GM19372 (cell line): ENCODE data around the gene NET1.

Experiments
- ATAC-seq: cut with Tn5 transposase; IDR thresholded peaks from one replicate; pipeline ENCODE4 v1.9.1; 2021; ENCODE audit warnings: mild to moderate bottlenecking, low read depth, moderate library complexity; ENCODE audit not compliant: unreplicated experiment

NET1 gene

GRCh38 chr10:5497948-5498730 lies 85.8 kb downstream of the NET1 start:
- ATAC-seq = no peak

- no peak for ATAC-seq
These were observed 86.6 kb downstream of the NET1 start for GRCh38 chr10:5498791-5499492.

- ATAC-seq = no peak
These were observed 87.3 kb downstream of the NET1 start, which contains the start of gene CALML5 for GRCh38 chr10:5499493-5500140. TSS of gene CALML5 (minus strand) at chr10:5499570. CDS start at chr10:5499438, 132 bp downstream.

- no peak for ATAC-seq
These were observed 87.9 kb downstream of the NET1 start for GRCh38 chr10:5500162-5500670.

GRCh38 chr10:5500910-5501309 lies 88.6 kb downstream of the NET1 start:
- ATAC-seq = no peak

GRCh38 chr10:5502061-5502521 lies 89.7 kb downstream of the NET1 start:
- ATAC-seq = no peak

- no peak for ATAC-seq
These were observed 90.5 kb downstream of the NET1 start for GRCh38 chr10:5502571-5503476.

GRCh38 chr10:5503477-5503835 lies 91.1 kb downstream of the NET1 start:
- ATAC-seq = no peak

GRCh38 chr10:5504146-5505072 lies 92.1 kb downstream of the NET1 start:
- ATAC-seq = no peak

- no peak for ATAC-seq
These were observed 93.9 kb downstream of the NET1 start for GRCh38 chr10:5506246-5506645.

- ATAC-seq = no peak
These were observed 94.6 kb downstream of the NET1 start for GRCh38 chr10:5506751-5507648.

GRCh38 chr10:5507649-5508131 lies 95.3 kb downstream of the NET1 start:
- no peak for ATAC-seq

GRCh38 chr10:5508161-5508604 lies 95.8 kb downstream of the NET1 start:
- ATAC-seq = no peak
